Gastroesophageal sphincter (tissue), 4 donors: ENCODE measurements around the gene ITGAE. TPM values are rescaled to one million over a fixed set of nuclear protein-coding genes. Genes with fewer than 3 reads are reported as not detected.

Experiments used
- ATAC-seq: fragments of 150-250 bp; one replicate; pipeline ENCODE4 v1.9.1; 2016; ENCODE audit warnings: mild to moderate bottlenecking, moderate library complexity
- H3K27ac ChIP-seq, 4 donors: fragments of 200-600 bp; sonication (generic) in 3 of 4; 1 replicate in 3 of 4; 2 replicates in 1 of 4; pipeline ENCODE4 v1.5.1; 2016 to 2019
- H3K27me3 ChIP-seq: fragments of 200-600 bp; sonication (generic); one replicate; pipeline ENCODE4 v1.5.1; 2019
- H3K36me3 ChIP-seq, 2 donors: fragments of 200-600 bp; sonication (generic); one replicate each; pipeline ENCODE4 v1.5.1; 2019; ENCODE audit warnings: control low read depth in 1 of 2
- H3K4me1 ChIP-seq, 3 donors: fragments of 200-600 bp; sonication (generic); 1 replicate in 2 of 3; 2 replicates in 1 of 3; pipeline ENCODE4 v1.5.1; 2016 to 2019; ENCODE audit warnings: control low read depth in 2 of 3
- H3K4me3 ChIP-seq, 2 donors: fragments of 200-600 bp; sonication (generic); one replicate each; pipeline ENCODE4 v1.5.1; 2019; ENCODE audit warnings: mild to moderate bottlenecking in 1 of 2, moderate library complexity in 1 of 2
- H3K9me3 ChIP-seq, 3 donors: fragments of 200-600 bp; sonication (generic); one replicate each; pipeline ENCODE4 v1.5.1; 2017 to 2019; ENCODE audit warnings: control low read depth in 2 of 3
- CTCF ChIP-seq, 4 experiments: fragments of 200-600 bp in 2 of 4; fragments of 450-650 bp in 2 of 4; sonication (generic) in 1 of 4; IDR thresholded peaks; one replicate each; pipeline ENCODE4 v1.5.1; 2017 to 2019; ENCODE audit warnings: antibody characterized with exemption in 4 of 4, mild to moderate bottlenecking in 2 of 4, moderate library complexity in 2 of 4
- EP300 ChIP-seq: sonication (generic); formaldehyde crosslinking; IDR thresholded peaks from one replicate; pipeline ENCODE4 v1.6.1; 2017; ENCODE audit warnings: antibody characterized with exemption, mild to moderate bottlenecking
- POLR2A ChIP-seq, 2 donors: fragments of 450-650 bp; IDR thresholded peaks; one replicate each; pipeline ENCODE4 v1.6.1; 2017; ENCODE audit warnings: antibody characterized with exemption in 2 of 2, mild to moderate bottlenecking in 2 of 2, moderate library complexity in 1 of 2
- POLR2AphosphoS5 ChIP-seq: sonication (generic); formaldehyde crosslinking; IDR thresholded peaks from one replicate; pipeline ENCODE4 v1.6.1; 2017; ENCODE audit warnings: antibody characterized with exemption
- WGBS, 2 donors: methylation state at CpG; one replicate each; pipeline ENCODE4 v1.1.5; 2018; ENCODE audit warnings: low coverage in 1 of 2; 5-methylcytosine and 5-hydroxymethylcytosine counted together
- total RNA-seq, 4 donors: library from RNA; depleted of rRNA; stranded (reverse); fragments of >200 nt; gene quantifications; one replicate each; pipeline ENCODE4 v1.1.0, GENCODE V29; 2016

ITGAE gene
- total RNA-seq, 4 donors from 2014 or later: 20.3 to 35.2 (median 21.7) TPM

GRCh38 chr17:3770466-3770865 is 30.5 kb downstream of the ITGAE start:
- H3K9me3 ChIP-seq: peaks cover 0 to 19% (median 0%) of the 10 kb centered on the region in 3 donors
- TF ChIP-seq CTCF (IDR thresholded peaks at IDR 0.05) (no peak), POLR2A (IDR thresholded peaks at IDR 0.05) (no peak), EP300 (no peak), POLR2AphosphoS5 (no peak)
- no peak overlapping the region for H3K4me3 ChIP-seq
- ATAC-seq: no peak
- no peaks in the 10 kb centered on the region for H3K36me3 ChIP-seq
- peaks cover 8% of the 10 kb centered on the region for H3K27me3 ChIP-seq
- no peak overlapping the region for H3K27ac ChIP-seq
- no peaks in the 10 kb centered on the region for H3K4me1 ChIP-seq
- WGBS, 2 donors: no CpG with 5 or more reads among the region's 8 CpGs

- 27 to 30% methylated on average over 3 of the region's 8 CpGs for WGBS, 2 donors
- Histone ChIP-seq H3K27me3 (peaks cover 8% of the 10 kb centered on the region), H3K4me3 (no peak overlapping the region), H3K9me3 (peaks cover 0 to 19% (median 0%) of the 10 kb centered on the region in 3 donors), H3K4me1 (no peaks in the 10 kb centered on the region), H3K36me3 (no peaks in the 10 kb centered on the region), H3K27ac (no peak overlapping the region)
- TF ChIP-seq POLR2A (IDR thresholded peaks at IDR 0.05): no peak
- TF ChIP-seq CTCF (IDR thresholded peaks at IDR 0.05): no peak
- TF ChIP-seq EP300: no peak
- no peak for TF ChIP-seq POLR2AphosphoS5
- ATAC-seq: no peak
Observed at GRCh38 chr17:3768769-3769168, 32.2 kb downstream of the ITGAE start.

GRCh38 chr17:3768341-3768740 is 32.6 kb downstream of the ITGAE start:
- no peak for ATAC-seq
- Histone ChIP-seq H3K36me3 (no peaks in the 10 kb centered on the region), H3K9me3 (peaks cover 0 to 19% (median 0%) of the 10 kb centered on the region in 3 donors), H3K4me1 (no peaks in the 10 kb centered on the region), H3K27ac (no peak overlapping the region), H3K4me3 (no peak overlapping the region), H3K27me3 (peaks cover 7% of the 10 kb centered on the region)
- TF ChIP-seq CTCF (IDR thresholded peaks at IDR 0.05): no peak
- 76 to 89% methylated on average over 2 to 4 of the region's 9 CpGs for WGBS, 2 donors

- Histone ChIP-seq H3K27ac (no peak overlapping the region), H3K9me3 (peaks cover 0 to 19% (median 0%) of the 10 kb centered on the region in 3 donors), H3K4me3 (no peak overlapping the region), H3K27me3 (peaks cover 1% of the 10 kb centered on the region), H3K4me1 (no peaks in the 10 kb centered on the region), H3K36me3 (no peaks in the 10 kb centered on the region)
- 84 to 93% methylated on average over 5 to 8 of the region's 8 CpGs for WGBS, 2 donors
- no peak for TF ChIP-seq EP300
- TF ChIP-seq CTCF (IDR thresholded peaks at IDR 0.05): no peak
- no peak for TF ChIP-seq POLR2A (IDR thresholded peaks at IDR 0.05)
- no peak for TF ChIP-seq POLR2AphosphoS5
- no peak for ATAC-seq
Observed at GRCh38 chr17:3766779-3767178, 34.2 kb downstream of the ITGAE start.

- H3K4me1 ChIP-seq: no peaks in the 10 kb centered on the region
- no peaks in the 10 kb centered on the region for H3K36me3 ChIP-seq
- H3K4me3 ChIP-seq: no peak overlapping the region
- H3K27ac ChIP-seq: no peak overlapping the region
- peaks cover 0 to 19% (median 0%) of the 10 kb centered on the region in 3 donors for H3K9me3 ChIP-seq
- peaks cover 4% of the 10 kb centered on the region for H3K27me3 ChIP-seq
- no peak for ATAC-seq
- no peak for TF ChIP-seq EP300
- TF ChIP-seq POLR2AphosphoS5: no peak
- TF ChIP-seq POLR2A (IDR thresholded peaks at IDR 0.05): no peak
- TF ChIP-seq CTCF (IDR thresholded peaks at IDR 0.05): no peak
- WGBS, 2 donors: 84 to 95% methylated on average over 2 to 8 of the region's 9 CpGs
Observed at GRCh38 chr17:3765981-3766380, 35.0 kb downstream of the ITGAE start.
